Parathyroid adenoma (tissue), 2 donors: Measurements from ENCODE around the gene BRD4.

Experiments used
- H2AFZ ChIP-seq: fragments of 300-600 bp; sonication (generic); one replicate; pipeline ENCODE4 v1.7.0; 2017; ENCODE audit warnings: antibody characterized with exemption, mild to moderate bottlenecking
- H3K27ac ChIP-seq: fragments of 300-600 bp; sonication (generic); one replicate; pipeline ENCODE4 v1.7.0; 2017
- H3K27me3 ChIP-seq: fragments of 300-600 bp; sonication (generic); one replicate; pipeline ENCODE4 v1.7.0; 2017; ENCODE audit warnings: low read length; ENCODE audit not compliant: control insufficient read depth, insufficient read depth
- H3K36me3 ChIP-seq: fragments of 300-600 bp; sonication (generic); one replicate; pipeline ENCODE4 v1.7.0; 2017; ENCODE audit warnings: low read length; ENCODE audit not compliant: control insufficient read depth, insufficient read depth
- H3K4me1 ChIP-seq: fragments of 300-600 bp; sonication (generic); one replicate; pipeline ENCODE4 v1.7.0; 2017; ENCODE audit warnings: control low read depth
- H3K4me2 ChIP-seq: fragments of 300-600 bp; sonication (generic); one replicate; pipeline ENCODE4 v1.7.0; 2017; ENCODE audit warnings: low read length
- H3K4me3 ChIP-seq: fragments of 300-600 bp; sonication (generic); one replicate; pipeline ENCODE4 v1.7.0; 2017; ENCODE audit warnings: low read depth, low read length
- H3K79me2 ChIP-seq: fragments of 300-600 bp; sonication (generic); one replicate; pipeline ENCODE4 v1.7.0; 2017; ENCODE audit warnings: control low read depth
- H3K9ac ChIP-seq: fragments of 300-600 bp; sonication (generic); one replicate; pipeline ENCODE4 v1.7.0; 2017; ENCODE audit warnings: mild to moderate bottlenecking
- H3K9me3 ChIP-seq: fragments of 300-600 bp; sonication (generic); one replicate; pipeline ENCODE4 v1.7.0; 2017; ENCODE audit warnings: low read length; ENCODE audit not compliant: control insufficient read depth
- TF ChIP-seq, protein P1 (sequence below): fragments of 300-600 bp; sonication (generic); IDR thresholded peaks from one replicate; pipeline ENCODE4 v1.7.0; 2017; ENCODE audit warnings: antibody characterized with exemption, mild to moderate bottlenecking
- donor health status: primary hyperparathyroidism.

BRD4 gene

DNA sequence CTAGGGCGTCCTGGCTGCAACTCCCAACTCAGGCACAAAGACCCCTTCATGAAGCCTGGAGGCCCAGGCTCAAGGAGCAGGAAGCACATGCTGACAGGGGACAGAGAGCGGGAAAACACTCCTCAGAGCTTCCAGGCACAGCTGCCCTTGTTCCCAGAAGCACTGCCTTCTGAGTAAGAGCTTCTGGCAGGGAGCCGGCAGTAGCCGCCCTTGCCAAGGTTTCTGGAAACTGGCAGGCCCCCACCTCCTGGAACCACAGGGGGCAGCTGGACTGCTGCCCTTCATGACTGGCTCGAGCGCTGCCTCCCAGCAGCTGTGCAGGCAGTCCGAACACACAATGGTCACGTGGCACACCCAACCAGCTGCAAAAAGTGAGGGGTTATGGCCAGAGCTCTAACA, 66.5 kb downstream of the BRD4 start:
- Histone ChIP-seq H3K9me3 (no peaks in the 10 kb centered on the region), H3K36me3 (no peaks in the 10 kb centered on the region), H3K79me2 (peaks cover 54% of the 10 kb centered on the region), H3K27ac (peak overlapping the region; percentile 50), H3K4me1 (peaks cover 17% of the 10 kb centered on the region), H3K9ac (no peak overlapping the region), H3K4me3 (no peak overlapping the region), H2AFZ (no peak overlapping the region), H3K4me2 (no peak overlapping the region), H3K27me3 (no peaks in the 10 kb centered on the region)
- TF ChIP-seq, protein P1, sequence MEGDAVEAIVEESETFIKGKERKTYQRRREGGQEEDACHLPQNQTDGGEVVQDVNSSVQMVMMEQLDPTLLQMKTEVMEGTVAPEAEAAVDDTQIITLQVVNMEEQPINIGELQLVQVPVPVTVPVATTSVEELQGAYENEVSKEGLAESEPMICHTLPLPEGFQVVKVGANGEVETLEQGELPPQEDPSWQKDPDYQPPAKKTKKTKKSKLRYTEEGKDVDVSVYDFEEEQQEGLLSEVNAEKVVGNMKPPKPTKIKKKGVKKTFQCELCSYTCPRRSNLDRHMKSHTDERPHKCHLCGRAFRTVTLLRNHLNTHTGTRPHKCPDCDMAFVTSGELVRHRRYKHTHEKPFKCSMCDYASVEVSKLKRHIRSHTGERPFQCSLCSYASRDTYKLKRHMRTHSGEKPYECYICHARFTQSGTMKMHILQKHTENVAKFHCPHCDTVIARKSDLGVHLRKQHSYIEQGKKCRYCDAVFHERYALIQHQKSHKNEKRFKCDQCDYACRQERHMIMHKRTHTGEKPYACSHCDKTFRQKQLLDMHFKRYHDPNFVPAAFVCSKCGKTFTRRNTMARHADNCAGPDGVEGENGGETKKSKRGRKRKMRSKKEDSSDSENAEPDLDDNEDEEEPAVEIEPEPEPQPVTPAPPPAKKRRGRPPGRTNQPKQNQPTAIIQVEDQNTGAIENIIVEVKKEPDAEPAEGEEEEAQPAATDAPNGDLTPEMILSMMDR: no peak

DNA sequence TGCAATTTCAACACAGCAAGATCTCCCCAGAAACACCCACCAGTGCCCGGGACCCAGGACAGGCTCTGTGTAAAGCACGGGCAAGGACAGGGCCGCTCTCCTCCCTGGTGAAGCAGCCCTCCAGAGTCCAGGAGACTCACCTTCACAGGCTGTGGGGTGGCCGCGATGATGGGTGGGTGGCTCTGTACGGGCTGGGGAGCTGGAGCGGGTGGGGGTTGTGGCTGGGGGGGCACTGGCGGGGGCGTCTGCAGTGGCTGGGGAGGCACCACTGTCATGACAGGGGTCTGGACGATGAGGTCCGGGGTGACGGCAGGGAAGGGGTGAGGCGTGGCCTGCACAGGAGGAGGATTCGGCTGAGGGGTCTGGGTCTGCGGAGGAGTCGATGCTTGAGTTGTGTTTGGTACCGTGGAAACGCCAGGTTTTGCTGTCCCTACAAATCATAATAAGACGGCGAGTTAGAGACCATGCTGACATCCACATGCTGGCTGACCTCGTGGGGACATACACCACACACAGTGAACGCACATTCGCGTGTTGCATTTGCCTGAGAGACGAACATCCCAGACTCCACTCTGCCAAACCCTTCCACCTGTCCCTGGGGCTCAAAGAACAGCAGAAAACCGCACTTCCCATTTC, 67.0 kb downstream of the BRD4 start:
- no peaks in the 10 kb centered on the region for H3K9me3 ChIP-seq
- H3K4me3 ChIP-seq: no peak overlapping the region
- TF ChIP-seq, protein P1: no peak
- H3K79me2 ChIP-seq: peaks cover 54% of the 10 kb centered on the region
- H3K4me1 ChIP-seq: peaks cover 20% of the 10 kb centered on the region
- H3K36me3 ChIP-seq: no peaks in the 10 kb centered on the region
- no peak overlapping the region for H2AFZ ChIP-seq
- no peak overlapping the region for H3K9ac ChIP-seq
- H3K27me3 ChIP-seq: no peaks in the 10 kb centered on the region
- H3K27ac ChIP-seq: peak overlapping the region; percentile 50
- no peak overlapping the region for H3K4me2 ChIP-seq

DNA sequence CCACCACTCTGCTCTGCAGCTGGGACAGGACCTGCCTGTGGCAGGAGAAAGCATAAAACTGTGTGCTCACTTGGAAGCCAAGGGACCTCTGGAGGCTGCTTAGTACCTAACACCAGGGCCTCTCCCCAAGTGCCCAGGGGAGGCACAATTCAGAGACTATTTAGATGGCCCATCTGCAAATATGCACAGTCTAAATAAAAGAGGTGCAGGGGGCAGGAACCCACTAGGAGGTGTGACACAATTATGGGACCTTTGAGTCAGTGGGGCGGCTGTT, 67.5 kb downstream of the BRD4 start:
- Histone ChIP-seq H3K79me2 (peaks cover 50% of the 10 kb centered on the region), H3K36me3 (no peaks in the 10 kb centered on the region), H3K9ac (no peak overlapping the region), H3K27me3 (no peaks in the 10 kb centered on the region), H3K4me3 (no peak overlapping the region), H2AFZ (no peak overlapping the region), H3K4me2 (no peak overlapping the region), H3K9me3 (no peaks in the 10 kb centered on the region), H3K27ac (peak overlapping the region; percentile 50), H3K4me1 (peaks cover 23% of the 10 kb centered on the region)
- TF ChIP-seq, protein P1: no peak

DNA sequence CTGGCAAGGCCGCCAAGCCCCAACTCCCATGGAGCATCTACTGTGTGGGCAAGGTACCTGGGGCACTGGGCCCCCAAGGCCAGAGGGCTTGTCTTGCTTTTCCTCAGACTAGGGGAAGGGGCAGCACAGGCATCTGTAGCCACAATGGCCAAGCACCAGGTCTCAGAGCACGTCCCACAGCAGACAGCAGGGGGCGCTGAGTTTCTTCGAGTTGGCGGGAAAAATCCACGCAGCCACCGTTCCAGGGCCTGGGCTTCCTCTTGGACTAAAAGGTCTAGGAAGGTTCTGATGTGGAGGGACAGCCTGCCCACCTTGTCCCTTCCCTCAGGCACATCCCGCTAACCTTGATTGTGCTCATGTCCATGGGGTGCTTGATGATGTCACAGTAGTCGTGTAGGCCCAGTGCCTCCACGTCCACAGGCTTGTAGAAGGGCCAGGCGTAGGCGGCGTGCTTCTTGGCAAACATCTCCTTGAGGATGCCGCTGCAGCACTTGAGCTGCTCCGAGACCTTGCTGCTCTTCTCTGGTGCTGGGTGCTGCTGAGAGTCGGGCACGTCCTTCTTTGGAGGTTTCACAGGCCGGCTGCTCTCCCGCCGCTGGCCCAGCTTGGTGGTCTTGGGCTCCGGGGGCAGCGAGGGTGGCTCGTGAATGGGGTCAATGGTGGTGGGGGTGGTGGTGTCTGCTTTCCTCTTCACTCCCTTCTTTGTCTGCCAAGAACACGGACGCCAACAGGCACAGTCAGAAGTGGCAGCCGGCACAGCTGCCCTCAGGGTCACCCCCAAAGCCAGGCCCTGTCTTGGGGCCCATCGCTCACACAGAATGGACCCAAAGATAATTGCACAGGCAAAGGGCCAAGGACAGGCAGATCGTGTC, 68.0 kb downstream of the BRD4 start:
- peaks cover 29% of the 10 kb centered on the region for H3K4me1 ChIP-seq
- no peaks in the 10 kb centered on the region for H3K9me3 ChIP-seq
- TF ChIP-seq, protein P1: peak; percentile 76
- no peak overlapping the region for H3K27ac ChIP-seq
- H3K79me2 ChIP-seq: peaks cover 51% of the 10 kb centered on the region
- H3K36me3 ChIP-seq: no peaks in the 10 kb centered on the region
- no peaks in the 10 kb centered on the region for H3K27me3 ChIP-seq
- H3K9ac ChIP-seq: no peak overlapping the region
- no peak overlapping the region for H2AFZ ChIP-seq
- no peak overlapping the region for H3K4me3 ChIP-seq
- H3K4me2 ChIP-seq: no peak overlapping the region
